ENCODE results near the gene PMF1.

Gene PMF1

DNA sequence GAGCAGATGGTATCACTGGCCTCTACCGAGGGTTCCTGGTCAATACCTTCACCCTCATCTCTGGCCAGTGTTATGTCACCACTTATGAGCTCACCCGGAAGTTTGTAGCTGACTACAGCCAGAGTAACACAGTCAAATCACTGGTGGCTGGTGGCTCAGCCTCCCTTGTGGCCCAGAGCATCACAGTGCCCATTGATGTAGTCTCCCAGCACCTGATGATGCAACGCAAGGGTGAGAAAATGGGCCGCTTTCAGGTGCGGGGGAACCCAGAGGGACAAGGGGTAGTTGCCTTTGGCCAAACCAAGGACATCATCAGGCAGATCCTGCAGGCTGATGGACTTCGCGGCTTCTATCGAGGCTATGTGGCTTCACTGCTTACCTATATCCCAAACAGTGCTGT is 12.8 kb upstream of the PMF1 start:
- TF ChIP-seq, protein P1, sequence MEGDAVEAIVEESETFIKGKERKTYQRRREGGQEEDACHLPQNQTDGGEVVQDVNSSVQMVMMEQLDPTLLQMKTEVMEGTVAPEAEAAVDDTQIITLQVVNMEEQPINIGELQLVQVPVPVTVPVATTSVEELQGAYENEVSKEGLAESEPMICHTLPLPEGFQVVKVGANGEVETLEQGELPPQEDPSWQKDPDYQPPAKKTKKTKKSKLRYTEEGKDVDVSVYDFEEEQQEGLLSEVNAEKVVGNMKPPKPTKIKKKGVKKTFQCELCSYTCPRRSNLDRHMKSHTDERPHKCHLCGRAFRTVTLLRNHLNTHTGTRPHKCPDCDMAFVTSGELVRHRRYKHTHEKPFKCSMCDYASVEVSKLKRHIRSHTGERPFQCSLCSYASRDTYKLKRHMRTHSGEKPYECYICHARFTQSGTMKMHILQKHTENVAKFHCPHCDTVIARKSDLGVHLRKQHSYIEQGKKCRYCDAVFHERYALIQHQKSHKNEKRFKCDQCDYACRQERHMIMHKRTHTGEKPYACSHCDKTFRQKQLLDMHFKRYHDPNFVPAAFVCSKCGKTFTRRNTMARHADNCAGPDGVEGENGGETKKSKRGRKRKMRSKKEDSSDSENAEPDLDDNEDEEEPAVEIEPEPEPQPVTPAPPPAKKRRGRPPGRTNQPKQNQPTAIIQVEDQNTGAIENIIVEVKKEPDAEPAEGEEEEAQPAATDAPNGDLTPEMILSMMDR (IDR thresholded peaks at IDR 0.05; ENCODE audit: control insufficient read depth, extremely low read depth, insufficient read depth), result no peak
- no peak for DNase-seq (ENCODE audit: low read depth)
- no peak overlapping the region for H3K4me3 ChIP-seq (ENCODE audit: low read depth, low read length)

DNA sequence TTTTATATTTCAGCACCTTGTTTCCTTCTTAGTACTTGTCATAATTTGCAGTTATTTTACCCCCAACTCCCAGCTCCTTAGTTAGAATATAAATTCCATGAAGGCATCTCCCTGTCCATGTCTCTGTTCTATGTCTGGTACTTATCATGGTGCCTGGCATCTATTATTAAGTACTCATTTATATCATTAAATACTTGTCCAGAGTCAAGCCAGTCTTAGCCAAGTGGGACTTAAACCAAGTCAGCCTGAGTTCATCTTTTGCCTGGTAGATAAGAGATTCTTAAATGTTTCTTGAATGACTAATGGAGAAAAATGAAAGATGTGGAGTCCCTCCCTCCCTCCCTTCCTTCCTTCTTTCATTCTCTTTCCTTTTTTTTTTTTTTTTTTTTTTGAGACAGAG is 9.5 kb upstream of the PMF1 start:
- DNase-seq (ENCODE audit: low read depth), result no peak
- TF ChIP-seq, protein P1 (IDR thresholded peaks at IDR 0.05; ENCODE audit: control insufficient read depth, extremely low read depth, insufficient read depth), result no peak
- H3K4me3 ChIP-seq (ENCODE audit: low read depth, low read length), result no peak overlapping the region

GRCh38 chr1:156204686-156205085 is 8.1 kb upstream of the PMF1 start:
- no peak for DNase-seq (ENCODE audit: low read depth)
- H3K4me3 ChIP-seq (ENCODE audit: low read depth, low read length), result no peak overlapping the region
- TF ChIP-seq, protein P1 (IDR thresholded peaks at IDR 0.05; ENCODE audit: control insufficient read depth, extremely low read depth, insufficient read depth), result no peak

DNA sequence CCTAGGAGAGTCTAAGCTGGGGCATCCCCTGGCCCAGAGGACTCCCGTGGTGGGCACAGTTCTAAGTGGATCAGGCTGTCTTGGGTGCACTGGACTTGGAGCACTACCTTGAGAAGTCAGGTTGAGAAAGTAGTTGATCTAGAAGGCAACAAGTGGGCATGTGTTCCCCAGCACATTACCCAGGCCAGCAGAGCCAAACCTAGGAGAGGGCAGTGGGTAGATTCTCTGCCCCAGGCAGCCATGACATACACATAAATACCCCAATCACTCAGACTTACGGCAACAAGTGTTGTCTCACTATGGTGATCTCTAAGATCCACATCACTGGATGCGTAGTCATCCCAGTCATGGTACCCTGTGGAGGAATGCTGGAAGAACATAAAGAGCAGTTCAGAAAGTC is 1.6 kb upstream of the PMF1 start:
- TF ChIP-seq, protein P1 (IDR thresholded peaks at IDR 0.05; ENCODE audit: control insufficient read depth, extremely low read depth, insufficient read depth), result no peak
- no peak overlapping the region for H3K4me3 ChIP-seq (ENCODE audit: low read depth, low read length)
- DNase-seq (ENCODE audit: low read depth), result no peak

DNA sequence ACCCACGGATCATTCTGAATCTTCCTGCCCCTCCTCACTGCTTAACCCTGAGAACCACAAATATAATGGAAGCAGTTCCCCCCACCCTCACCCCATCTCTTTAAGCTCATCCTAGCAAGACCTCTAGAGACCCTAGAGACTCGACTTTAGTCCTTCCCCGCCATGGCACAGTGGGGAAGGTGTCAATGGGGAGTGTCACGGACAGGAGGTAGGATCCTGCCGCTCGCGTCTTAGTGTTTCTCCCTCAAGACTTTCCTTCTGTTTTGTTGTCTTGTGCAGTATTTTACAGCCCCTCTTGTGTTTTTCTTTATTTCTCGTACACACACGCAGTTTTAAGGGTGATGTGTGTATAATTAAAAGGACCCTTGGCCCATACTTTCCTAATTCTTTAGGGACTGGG is 677 bp upstream of the PMF1 start:
- peak overlapping the region; percentile 85 for H3K4me3 ChIP-seq (ENCODE audit: low read depth, low read length)
- TF ChIP-seq, protein P1 (IDR thresholded peaks at IDR 0.05; ENCODE audit: control insufficient read depth, extremely low read depth, insufficient read depth), result no peak

DNA sequence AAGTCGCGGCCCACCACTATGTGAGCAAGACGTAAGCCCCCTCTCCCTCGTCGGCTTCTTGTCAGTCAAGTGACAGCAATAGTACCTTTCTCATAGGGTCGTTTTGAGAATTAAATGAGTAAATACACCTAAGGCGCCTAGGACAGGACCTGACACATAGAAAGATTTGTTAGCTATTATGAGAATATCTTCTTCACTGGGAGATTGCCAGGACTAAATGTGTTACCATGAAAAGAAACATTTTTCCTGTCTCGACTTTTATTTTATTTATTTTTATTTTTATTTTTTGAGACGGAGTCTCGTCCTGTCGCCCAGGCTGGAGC is 798 bp downstream of the PMF1 start:
- no peak for DNase-seq (ENCODE audit: low read depth)

More for the DNA sequence above, 677 bp upstream of the PMF1 start:
- no peak for DNase-seq (ENCODE audit: low read depth)

More for the DNA sequence above, 798 bp downstream of the PMF1 start:
- TF ChIP-seq, protein P1 (IDR thresholded peaks at IDR 0.05; ENCODE audit: control insufficient read depth, extremely low read depth, insufficient read depth), result no peak
- peak overlapping the region; percentile 85 for H3K4me3 ChIP-seq (ENCODE audit: low read depth, low read length)
